ENCODE data around the gene SYTL5. TPM values are rescaled to one million over a fixed set of nuclear protein-coding genes. Genes with fewer than 3 reads are reported as not detected.

The SYTL5 gene
- total RNA-seq, 1 donor from 2014 or later, result 8.4 TPM

DNA sequence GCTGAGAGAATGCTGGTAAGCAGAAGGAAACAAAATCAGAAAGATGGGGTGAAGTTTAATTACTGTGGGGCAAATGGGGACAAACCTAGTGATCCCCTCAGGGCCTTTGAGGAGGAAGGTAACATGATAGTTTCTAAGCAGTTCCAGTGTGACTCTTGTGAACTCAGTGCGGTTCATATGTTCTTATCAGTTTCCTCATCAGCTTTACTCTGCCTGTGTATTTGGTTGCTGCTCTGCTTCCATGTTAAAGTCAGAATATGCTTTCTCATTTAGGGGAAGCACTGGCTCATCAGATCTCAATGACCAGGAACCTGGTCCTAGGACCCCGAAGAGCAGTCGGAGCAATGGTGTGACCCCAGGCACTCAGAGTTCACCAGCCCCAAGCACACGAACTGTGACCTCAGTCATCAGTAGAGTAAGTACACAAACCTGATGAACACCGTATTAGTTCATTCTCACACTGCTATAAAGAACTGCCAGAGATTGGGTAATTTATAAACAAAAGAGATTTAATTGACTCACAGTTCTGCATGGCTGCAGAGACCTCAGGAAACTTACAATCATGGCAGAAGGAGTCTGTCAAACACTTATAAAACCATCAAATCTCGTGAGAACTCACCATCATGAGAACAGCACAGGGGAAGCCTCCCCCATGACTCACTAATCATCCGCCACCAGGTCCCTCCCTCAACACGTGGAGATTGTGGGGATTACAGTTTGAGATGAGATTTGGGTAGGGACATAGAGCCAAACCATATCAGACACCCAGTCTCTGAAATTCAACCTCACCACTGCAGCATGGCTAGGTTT lies 83.0 kb downstream of the SYTL5 start:
- no peak for DNase-seq (ENCODE audit: low read depth)
- H3K27me3 Mint-ChIP-seq (ENCODE audit: low read depth, unreplicated experiment), result no peaks in the 10 kb centered on the region
- TF ChIP-seq EZH2 (IDR thresholded peaks at IDR 0.05; ENCODE audit: insufficient read depth, low read length), result no peak
- TF ChIP-seq, protein P1, sequence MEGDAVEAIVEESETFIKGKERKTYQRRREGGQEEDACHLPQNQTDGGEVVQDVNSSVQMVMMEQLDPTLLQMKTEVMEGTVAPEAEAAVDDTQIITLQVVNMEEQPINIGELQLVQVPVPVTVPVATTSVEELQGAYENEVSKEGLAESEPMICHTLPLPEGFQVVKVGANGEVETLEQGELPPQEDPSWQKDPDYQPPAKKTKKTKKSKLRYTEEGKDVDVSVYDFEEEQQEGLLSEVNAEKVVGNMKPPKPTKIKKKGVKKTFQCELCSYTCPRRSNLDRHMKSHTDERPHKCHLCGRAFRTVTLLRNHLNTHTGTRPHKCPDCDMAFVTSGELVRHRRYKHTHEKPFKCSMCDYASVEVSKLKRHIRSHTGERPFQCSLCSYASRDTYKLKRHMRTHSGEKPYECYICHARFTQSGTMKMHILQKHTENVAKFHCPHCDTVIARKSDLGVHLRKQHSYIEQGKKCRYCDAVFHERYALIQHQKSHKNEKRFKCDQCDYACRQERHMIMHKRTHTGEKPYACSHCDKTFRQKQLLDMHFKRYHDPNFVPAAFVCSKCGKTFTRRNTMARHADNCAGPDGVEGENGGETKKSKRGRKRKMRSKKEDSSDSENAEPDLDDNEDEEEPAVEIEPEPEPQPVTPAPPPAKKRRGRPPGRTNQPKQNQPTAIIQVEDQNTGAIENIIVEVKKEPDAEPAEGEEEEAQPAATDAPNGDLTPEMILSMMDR (IDR thresholded peaks at IDR 0.05; ENCODE audit: insufficient read depth, low read depth, low read length), result no peak
- Histone ChIP-seq H3K4me3 (ENCODE audit: insufficient read depth, low read depth, low read length) (no peak overlapping the region), H3K27me3 (ENCODE audit: insufficient read depth, low read length) (no peaks in the 10 kb centered on the region), H2AFZ (ENCODE audit: low read depth, low read length) (no peak overlapping the region), H3K4me2 (ENCODE audit: low read length) (no peak overlapping the region), H3K36me3 (ENCODE audit: insufficient read depth, low read length) (peaks cover 2% of the 10 kb centered on the region), H3K9ac (ENCODE audit: low read length) (no peak overlapping the region), H3K9me3 (ENCODE audit: insufficient read depth, low read depth, low read length) (no peaks in the 10 kb centered on the region), H3K4me1 (ENCODE audit: insufficient read depth, low read length) (no peaks in the 10 kb centered on the region), H4K20me1 (ENCODE audit: insufficient read depth, low read length) (no peaks in the 10 kb centered on the region), H3K79me2 (ENCODE audit: insufficient read depth, low read length) (no peaks in the 10 kb centered on the region), H3K27ac (ENCODE audit: low read depth, low read length) (no peak overlapping the region)
- FAIRE-seq, result peak; percentile 88
- peaks cover 2% of the 10 kb centered on the region for H3K36me3 Mint-ChIP-seq (ENCODE audit: low read depth, unreplicated experiment)
- no peak overlapping the region for H3K27ac Mint-ChIP-seq (ENCODE audit: unreplicated experiment)
- H3K4me1 Mint-ChIP-seq (ENCODE audit: low read depth, unreplicated experiment), result no peaks in the 10 kb centered on the region
- H3K9me3 Mint-ChIP-seq (ENCODE audit: unreplicated experiment), result no peaks in the 10 kb centered on the region
- no peak overlapping the region for H3K4me3 Mint-ChIP-seq (ENCODE audit: unreplicated experiment)

DNA sequence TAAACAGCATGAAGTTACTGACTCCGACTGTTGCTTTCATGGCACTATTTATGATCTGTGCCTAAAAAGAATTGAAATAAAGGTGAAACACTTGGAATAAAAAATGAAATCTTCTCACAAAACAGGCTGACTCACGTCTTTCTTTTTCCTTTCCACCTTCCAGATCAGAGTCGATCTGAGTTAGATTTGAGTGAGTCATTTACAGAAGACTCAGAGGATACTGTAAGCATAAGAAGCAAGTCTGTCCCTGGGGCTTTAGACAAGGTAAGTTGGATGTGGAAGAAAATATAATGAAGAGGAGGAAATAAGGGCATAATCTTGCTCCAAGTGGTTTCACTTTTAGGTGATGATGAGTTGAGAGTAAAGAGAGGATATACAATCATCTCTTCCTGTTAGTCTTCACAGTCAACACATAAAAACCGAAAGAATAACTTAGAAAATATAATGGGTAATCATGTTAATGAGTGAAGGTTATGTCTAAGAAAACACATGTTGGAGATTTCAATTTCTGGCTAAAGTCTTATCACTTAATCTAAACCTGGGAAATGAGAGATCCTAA lies 89.7 kb downstream of the SYTL5 start:
- FAIRE-seq, result peak; percentile 91
- no peak overlapping the region for H3K4me3 ChIP-seq (ENCODE audit: insufficient read depth, low read depth, low read length)
- no peaks in the 10 kb centered on the region for H3K9me3 ChIP-seq (ENCODE audit: insufficient read depth, low read depth, low read length)
- H2AFZ ChIP-seq (ENCODE audit: low read depth, low read length), result no peak overlapping the region
- DNase-seq (ENCODE audit: low read depth), result peak; percentile 57
- H3K9ac ChIP-seq (ENCODE audit: low read length), result no peak overlapping the region
- no peaks in the 10 kb centered on the region for H3K9me3 Mint-ChIP-seq (ENCODE audit: unreplicated experiment)
- no peak overlapping the region for H3K4me3 Mint-ChIP-seq (ENCODE audit: unreplicated experiment)
- TF ChIP-seq, protein P1 (IDR thresholded peaks at IDR 0.05; ENCODE audit: insufficient read depth, low read depth, low read length), result no peak
- no peak for TF ChIP-seq EZH2 (IDR thresholded peaks at IDR 0.05; ENCODE audit: insufficient read depth, low read length)
- H4K20me1 ChIP-seq (ENCODE audit: insufficient read depth, low read length), result no peaks in the 10 kb centered on the region
- no peaks in the 10 kb centered on the region for H3K79me2 ChIP-seq (ENCODE audit: insufficient read depth, low read length)
- H3K27ac ChIP-seq (ENCODE audit: low read depth, low read length), result no peak overlapping the region
- H3K4me1 ChIP-seq (ENCODE audit: insufficient read depth, low read length), result no peaks in the 10 kb centered on the region
- H3K27ac Mint-ChIP-seq (ENCODE audit: unreplicated experiment), result no peak overlapping the region
- H3K36me3 ChIP-seq (ENCODE audit: insufficient read depth, low read length), result no peaks in the 10 kb centered on the region
- H3K4me2 ChIP-seq (ENCODE audit: low read length), result peak overlapping the region; percentile 70
- H3K4me1 Mint-ChIP-seq (ENCODE audit: low read depth, unreplicated experiment), result no peaks in the 10 kb centered on the region
- H3K27me3 ChIP-seq (ENCODE audit: insufficient read depth, low read length), result no peaks in the 10 kb centered on the region
- H3K36me3 Mint-ChIP-seq (ENCODE audit: low read depth, unreplicated experiment), result no peaks in the 10 kb centered on the region
- no peaks in the 10 kb centered on the region for H3K27me3 Mint-ChIP-seq (ENCODE audit: low read depth, unreplicated experiment)

DNA sequence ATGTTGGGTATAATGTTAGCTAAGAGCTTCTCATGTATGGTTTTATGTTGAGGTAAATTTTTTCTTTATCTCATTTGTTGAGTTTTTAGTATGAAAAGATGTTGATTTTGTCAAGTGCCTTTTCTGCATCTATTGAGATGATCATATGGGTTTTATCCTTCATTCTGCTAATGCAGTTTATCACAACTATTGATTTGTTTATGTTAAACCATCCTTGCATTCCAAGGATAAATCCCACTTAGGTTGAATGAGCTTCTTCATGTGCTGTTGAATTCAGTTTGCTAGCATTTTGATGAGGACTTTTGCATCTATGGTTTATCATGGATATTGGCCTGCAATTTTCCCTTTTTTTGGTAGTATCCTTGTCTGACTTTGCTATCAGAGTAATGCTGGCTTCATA lies 93.3 kb downstream of the SYTL5 start:
- FAIRE-seq, result peak; percentile 99
- TF ChIP-seq, protein P1 (IDR thresholded peaks at IDR 0.05; ENCODE audit: insufficient read depth, low read depth, low read length), result no peak
- TF ChIP-seq EZH2 (IDR thresholded peaks at IDR 0.05; ENCODE audit: insufficient read depth, low read length), result no peak
- no peaks in the 10 kb centered on the region for H3K27me3 Mint-ChIP-seq (ENCODE audit: low read depth, unreplicated experiment)

More for the DNA sequence above, 93.3 kb downstream of the SYTL5 start:
- no peak overlapping the region for H2AFZ ChIP-seq (ENCODE audit: low read depth, low read length)
- no peak overlapping the region for H3K4me3 ChIP-seq (ENCODE audit: insufficient read depth, low read depth, low read length)
- no peaks in the 10 kb centered on the region for H3K36me3 Mint-ChIP-seq (ENCODE audit: low read depth, unreplicated experiment)
- H3K4me1 ChIP-seq (ENCODE audit: insufficient read depth, low read length), result no peaks in the 10 kb centered on the region
- no peaks in the 10 kb centered on the region for H3K27me3 ChIP-seq (ENCODE audit: insufficient read depth, low read length)
- no peaks in the 10 kb centered on the region for H4K20me1 ChIP-seq (ENCODE audit: insufficient read depth, low read length)
- no peaks in the 10 kb centered on the region for H3K9me3 ChIP-seq (ENCODE audit: insufficient read depth, low read depth, low read length)
- H3K4me2 ChIP-seq (ENCODE audit: low read length), result no peak overlapping the region
- H3K27ac ChIP-seq (ENCODE audit: low read depth, low read length), result no peak overlapping the region
- H3K4me1 Mint-ChIP-seq (ENCODE audit: low read depth, unreplicated experiment), result no peaks in the 10 kb centered on the region
- no peak overlapping the region for H3K9ac ChIP-seq (ENCODE audit: low read length)
- H3K27ac Mint-ChIP-seq (ENCODE audit: unreplicated experiment), result no peak overlapping the region
- H3K36me3 ChIP-seq (ENCODE audit: insufficient read depth, low read length), result peaks cover 2% of the 10 kb centered on the region
- no peaks in the 10 kb centered on the region for H3K79me2 ChIP-seq (ENCODE audit: insufficient read depth, low read length)
- no peak for DNase-seq (ENCODE audit: low read depth)
- H3K4me3 Mint-ChIP-seq (ENCODE audit: unreplicated experiment), result no peak overlapping the region
- no peaks in the 10 kb centered on the region for H3K9me3 Mint-ChIP-seq (ENCODE audit: unreplicated experiment)
